ENCODE measurements around the gene CTU1. TPM values are rescaled to one million over a fixed set of nuclear protein-coding genes. Genes with fewer than 3 reads are reported as not detected.
A peak's percentile ranks its signal among the peaks of the same experiment; 100 is the strongest.

Gene CTU1
- total RNA-seq, 4 donors from 2014 or later, result 7.1 to 14.2 (median 9.5) TPM

DNA sequence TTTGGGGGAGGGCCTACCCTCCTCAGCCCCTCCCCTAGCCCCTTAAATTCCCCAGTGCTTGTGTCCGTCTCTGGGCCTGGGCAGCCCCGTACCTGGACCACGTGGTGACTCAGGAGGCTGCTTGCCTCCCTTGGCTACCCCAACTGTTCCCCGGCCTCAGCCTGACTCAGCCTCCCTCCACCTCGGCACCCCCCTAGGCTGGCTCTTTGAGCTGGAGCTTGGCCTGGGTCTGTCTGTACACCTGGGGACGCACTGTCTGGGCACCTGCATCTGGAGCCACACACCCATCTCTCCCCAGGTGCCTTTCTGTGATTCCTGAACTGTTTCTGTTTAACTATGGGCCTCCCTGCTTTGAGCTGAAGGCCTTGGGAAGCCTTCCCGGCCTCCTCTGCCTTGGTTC, 23.7 kb downstream of the CTU1 start:
- DNase-seq (ENCODE audit: low spot score), result no peak
- TF ChIP-seq, protein P1, sequence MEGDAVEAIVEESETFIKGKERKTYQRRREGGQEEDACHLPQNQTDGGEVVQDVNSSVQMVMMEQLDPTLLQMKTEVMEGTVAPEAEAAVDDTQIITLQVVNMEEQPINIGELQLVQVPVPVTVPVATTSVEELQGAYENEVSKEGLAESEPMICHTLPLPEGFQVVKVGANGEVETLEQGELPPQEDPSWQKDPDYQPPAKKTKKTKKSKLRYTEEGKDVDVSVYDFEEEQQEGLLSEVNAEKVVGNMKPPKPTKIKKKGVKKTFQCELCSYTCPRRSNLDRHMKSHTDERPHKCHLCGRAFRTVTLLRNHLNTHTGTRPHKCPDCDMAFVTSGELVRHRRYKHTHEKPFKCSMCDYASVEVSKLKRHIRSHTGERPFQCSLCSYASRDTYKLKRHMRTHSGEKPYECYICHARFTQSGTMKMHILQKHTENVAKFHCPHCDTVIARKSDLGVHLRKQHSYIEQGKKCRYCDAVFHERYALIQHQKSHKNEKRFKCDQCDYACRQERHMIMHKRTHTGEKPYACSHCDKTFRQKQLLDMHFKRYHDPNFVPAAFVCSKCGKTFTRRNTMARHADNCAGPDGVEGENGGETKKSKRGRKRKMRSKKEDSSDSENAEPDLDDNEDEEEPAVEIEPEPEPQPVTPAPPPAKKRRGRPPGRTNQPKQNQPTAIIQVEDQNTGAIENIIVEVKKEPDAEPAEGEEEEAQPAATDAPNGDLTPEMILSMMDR (IDR thresholded peaks at IDR 0.05), result no peak
- ATAC-seq (ENCODE audit: low FRiP score), result no peak

DNA sequence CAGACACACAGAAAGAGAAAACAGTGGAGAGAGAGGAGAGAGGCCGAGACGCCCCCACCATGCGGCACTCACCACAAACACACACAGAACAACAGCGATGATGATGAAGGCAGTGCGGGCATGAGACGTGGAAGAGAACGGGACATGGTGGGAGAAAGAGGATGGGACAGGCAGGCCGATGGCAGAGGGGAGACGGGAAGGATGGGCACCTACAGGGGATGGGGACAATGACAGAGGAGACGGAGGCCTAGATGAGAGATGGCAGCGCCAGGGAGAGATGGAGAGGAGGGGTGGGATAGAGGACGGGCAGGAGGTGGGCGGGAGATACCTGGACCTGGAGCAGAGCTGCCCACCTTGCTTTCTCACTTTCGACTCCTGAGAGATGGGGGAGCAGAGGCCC, 24.4 kb downstream of the CTU1 start:
- TF ChIP-seq, protein P1 (IDR thresholded peaks at IDR 0.05), result no peak
- DNase-seq (ENCODE audit: low spot score) (no peak), ATAC-seq (ENCODE audit: low FRiP score) (no peak)

DNA sequence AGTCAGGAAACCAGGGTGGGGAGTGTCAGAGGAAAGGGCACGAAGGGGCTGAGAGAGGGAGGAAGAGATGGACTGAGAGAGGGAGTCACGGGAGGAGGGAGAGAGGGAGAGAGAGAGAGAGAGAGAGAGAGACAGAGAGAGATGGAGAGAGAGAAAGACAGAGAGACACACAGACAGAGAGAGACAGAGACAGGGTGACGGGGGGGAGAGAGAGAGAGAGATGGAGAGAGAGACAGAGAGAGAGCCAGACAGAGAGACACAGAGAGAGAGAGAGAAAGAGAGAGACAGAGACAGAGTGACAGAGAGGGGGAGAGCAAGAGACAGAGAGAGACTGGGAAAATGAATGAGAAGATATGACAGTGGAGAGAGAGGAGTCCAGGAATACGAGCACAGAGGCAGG, 25.0 kb downstream of the CTU1 start:
- TF ChIP-seq, protein P1 (IDR thresholded peaks at IDR 0.05), result no peak
- DNase-seq (ENCODE audit: low spot score) (no peak), ATAC-seq (ENCODE audit: low FRiP score) (no peak)

DNA sequence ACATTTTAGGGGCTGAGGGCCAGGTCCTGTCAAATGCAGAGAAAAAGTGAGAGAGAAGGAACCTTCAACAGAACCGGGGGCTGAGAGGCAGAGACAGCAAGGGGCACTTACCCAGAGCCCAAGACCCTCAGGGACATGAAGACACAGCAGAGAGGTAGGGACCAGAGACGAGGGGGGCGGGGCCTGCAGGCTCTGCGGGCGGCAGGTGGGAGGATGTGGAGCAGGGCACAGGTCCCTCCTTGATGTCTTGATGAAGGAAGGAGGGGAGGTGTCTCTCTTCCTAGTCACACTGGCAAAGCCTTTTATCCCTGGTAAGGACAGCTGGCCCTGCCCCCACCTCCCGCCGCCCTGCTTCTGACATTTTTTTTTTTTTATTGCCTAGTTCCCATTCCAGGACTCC, 25.6 kb downstream of the CTU1 start, which contains the start of gene KLK14:
TSS of gene KLK14 (minus strand) at position 277 of the 400 bp plus-strand sequence. CDS start at position 4, 273 bp downstream.
- ATAC-seq (ENCODE audit: low FRiP score), result no peak
- TF ChIP-seq, protein P1 (IDR thresholded peaks at IDR 0.05), result no peak
- DNase-seq (ENCODE audit: low spot score), result no peak

DNA sequence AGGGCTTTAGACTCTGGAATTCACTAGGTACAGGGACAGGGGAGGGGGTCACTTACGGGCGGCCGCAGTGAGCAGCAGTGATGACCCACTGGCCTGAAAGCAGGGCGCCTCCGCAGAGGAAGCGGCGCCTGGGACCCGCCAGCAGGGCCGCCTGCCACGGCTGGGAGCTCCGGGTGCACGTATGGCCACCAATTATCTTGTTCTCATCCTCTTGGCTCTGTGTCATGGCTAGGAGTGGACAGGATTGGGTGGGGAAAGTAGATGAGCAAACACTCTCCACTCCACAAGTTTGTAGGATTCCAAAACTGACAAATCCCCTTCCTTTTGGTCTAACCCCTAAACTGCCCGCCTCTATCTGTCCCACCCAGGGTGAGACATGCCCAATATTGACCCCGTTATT, 26.7 kb downstream of the CTU1 start:
- TF ChIP-seq, protein P1 (IDR thresholded peaks at IDR 0.05), result no peak
- DNase-seq (ENCODE audit: low spot score), result no peak
- ATAC-seq (ENCODE audit: low FRiP score), result no peak

DNA sequence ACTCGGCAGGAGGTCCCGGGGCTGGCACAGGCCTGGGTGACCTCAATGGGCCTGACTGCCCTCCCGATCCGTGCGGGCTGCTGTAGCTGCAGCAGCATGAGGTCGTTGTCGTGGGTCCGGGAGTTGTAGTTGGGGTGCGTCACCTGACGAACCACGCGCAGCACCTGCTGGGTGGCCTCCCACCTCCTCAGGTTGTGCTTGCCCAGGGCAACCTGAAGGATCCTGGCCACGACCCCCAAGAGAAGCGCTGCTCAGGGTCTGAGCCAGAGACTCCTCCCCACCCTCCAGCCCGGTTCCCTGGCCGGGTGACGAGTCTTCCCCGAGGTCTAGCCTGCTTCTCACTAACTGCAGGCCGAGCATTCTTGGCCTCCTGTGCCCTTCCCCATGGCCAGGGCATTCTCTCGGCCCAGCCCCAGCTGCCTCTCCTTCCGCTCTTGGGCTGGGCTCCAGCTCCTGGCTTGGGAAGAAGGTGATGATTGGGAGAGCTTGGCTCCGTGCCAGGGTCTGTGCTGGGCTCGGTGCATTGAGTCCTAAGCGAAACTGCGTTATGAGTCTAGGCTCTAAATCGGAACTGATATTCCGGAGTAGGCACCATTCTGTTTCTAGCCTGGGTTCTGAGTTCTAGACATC, 28.6 kb downstream of the CTU1 start:
- TF ChIP-seq, protein P1 (IDR thresholded peaks at IDR 0.05), result no peak
- peak; percentile 47 for DNase-seq (ENCODE audit: low spot score)
- ATAC-seq (ENCODE audit: low FRiP score), result peak; percentile 58

DNA sequence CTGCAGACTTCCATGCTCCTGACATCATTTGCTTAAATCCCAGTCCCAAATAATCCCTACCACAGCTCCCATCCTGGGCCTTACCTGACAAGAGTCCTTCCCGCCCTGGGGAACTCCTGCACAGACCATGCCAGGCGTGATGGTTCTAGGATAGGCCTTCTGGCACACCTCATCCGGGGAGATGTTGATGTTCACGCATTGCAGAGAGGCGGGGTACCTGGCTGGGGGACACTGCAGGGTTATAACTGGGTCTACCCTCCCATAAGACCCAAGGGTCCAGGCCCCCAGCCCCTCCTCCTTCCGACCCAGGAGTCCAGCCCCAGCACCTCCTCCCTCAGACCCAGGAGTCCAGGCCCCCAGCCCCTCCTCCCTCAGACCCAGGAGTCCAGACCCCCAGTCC, 29.5 kb downstream of the CTU1 start:
- TF ChIP-seq, protein P1 (IDR thresholded peaks at IDR 0.05), result no peak
- DNase-seq (ENCODE audit: low spot score) (no peak), ATAC-seq (ENCODE audit: low FRiP score) (no peak)

All from omental fat pad (tissue), 4 donors.